HG02981 (cell line): ENCODE data around the gene IMMP2L.
"Not testable (repeated sequence)": the region's sequence is repeated elsewhere in the genome, so short reads cannot be mapped to it uniquely, and the experiment has no call there.

Experiments
- ATAC-seq: cut with Tn5 transposase; IDR thresholded peaks from one replicate; pipeline ENCODE4 v1.9.1; 2021; ENCODE audit warnings: mild to moderate bottlenecking, moderate library complexity; ENCODE audit not compliant: unreplicated experiment

Gene IMMP2L

GRCh38 chr7:111470998-111471397 is 91.3 kb downstream of the IMMP2L start:
- no peak for ATAC-seq

DNA sequence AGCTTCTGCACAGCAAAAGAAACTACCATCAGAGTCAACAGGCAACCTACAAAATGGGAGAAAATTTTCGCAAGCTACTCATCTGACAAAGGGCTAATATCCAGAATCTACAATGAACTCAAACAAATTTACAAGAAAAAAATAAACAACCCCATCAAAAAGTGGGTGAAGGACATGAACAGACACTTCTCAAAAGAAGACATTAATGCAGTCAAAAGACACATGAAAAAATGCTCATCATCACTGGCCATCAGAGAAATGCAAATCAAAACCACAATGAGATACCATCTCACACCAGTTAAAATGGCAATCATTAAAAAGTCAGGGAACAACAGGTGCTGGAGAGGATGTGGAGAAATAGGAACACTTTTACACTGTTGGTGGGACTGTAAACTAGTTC is 92.4 kb downstream of the IMMP2L start:
- ATAC-seq, result not testable (repeated sequence)

GRCh38 chr7:111465774-111466173 is 96.5 kb downstream of the IMMP2L start:
- not testable (repeated sequence) for ATAC-seq

DNA sequence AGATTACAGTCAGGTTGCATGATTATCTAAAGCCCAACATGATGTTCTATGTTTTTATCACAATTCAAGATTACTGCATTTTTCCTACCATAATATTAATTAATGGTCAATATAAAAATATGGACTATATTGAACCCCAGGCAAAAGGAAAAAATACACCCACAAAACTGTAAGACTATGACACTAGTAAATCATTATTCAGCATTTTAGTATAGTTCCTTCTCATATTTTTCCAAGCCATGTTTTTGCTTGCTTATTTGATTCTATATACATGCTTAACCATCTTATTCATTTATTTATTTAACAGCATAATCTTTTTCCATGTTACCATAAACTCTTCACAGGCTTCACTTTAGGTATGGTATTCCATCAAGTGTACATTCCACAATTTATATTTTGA is 101.6 kb downstream of the IMMP2L start:
- ATAC-seq, result no peak

- no peak for ATAC-seq
Observed at GRCh38 chr7:111459757-111460280, 102.5 kb downstream of the IMMP2L start.

GRCh38 chr7:111459065-111459756 is 103.1 kb downstream of the IMMP2L start:
- no peak for ATAC-seq

- not testable (repeated sequence) for ATAC-seq
Observed at GRCh38 chr7:111450705-111451104, 111.6 kb downstream of the IMMP2L start.

GRCh38 chr7:111447502-111447901 is 114.8 kb downstream of the IMMP2L start:
- not testable (repeated sequence) for ATAC-seq

- no peak for ATAC-seq
Observed at GRCh38 chr7:111439977-111440376, 122.3 kb downstream of the IMMP2L start.

DNA sequence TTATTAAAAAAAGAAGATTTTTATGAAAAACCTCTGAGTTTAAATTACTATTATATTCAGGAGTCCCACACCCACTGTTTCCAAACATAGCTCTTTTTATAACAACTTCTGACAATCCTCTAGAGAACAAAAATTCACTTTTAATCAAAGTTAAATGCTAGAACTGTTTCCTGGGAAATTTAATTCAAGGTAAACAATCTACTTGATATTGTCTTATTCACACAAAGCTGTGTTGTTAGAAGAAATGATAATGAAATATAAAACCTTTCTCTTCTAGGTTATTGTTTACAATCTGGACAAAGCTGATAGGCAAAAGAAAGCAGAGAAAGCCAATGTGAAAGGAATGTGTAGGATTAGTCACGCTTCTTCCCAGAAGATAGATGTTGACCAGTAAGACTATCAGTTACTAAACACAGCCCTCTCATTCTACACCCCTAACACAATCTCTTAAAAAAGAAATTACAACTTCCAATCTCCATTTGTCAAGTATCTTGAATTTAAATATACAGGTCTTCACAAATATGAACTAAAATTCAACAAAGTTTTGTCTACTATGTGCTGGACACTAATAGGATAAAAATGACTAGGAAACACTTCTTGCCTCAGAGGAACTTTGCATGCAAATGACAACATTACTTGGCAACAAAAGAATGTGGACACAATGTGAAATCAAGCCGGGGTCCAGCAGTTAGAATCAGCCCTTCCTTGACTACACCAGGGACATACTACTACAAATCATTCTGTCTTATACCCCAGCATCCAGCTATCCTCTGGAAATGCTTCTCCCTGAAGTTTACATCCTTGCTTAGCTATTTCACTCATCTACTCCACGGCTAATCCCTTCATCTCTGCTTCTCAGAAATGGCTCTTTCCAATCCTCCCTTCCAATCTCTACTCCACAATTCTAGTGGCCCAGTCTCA is 123.7 kb downstream of the IMMP2L start:
- no peak for ATAC-seq

DNA sequence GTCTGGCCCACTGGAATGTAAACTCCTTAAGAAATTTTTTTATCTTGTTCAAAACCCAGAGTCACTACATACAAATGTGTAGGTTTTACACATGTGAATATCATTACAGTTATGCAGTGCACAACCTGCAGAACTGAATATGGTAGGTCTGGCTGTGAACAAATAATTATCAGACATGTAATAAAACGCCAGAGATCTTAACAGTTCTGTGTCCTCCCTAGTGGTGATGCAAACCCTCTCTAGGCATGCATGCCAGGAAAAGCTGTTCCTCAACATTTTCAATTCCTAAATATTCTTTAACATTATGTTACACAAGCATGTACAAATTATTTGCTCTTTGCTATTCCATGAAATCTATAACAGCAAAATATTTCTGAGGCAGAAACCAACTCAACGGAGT is 124.6 kb downstream of the IMMP2L start:
- no peak for ATAC-seq

DNA sequence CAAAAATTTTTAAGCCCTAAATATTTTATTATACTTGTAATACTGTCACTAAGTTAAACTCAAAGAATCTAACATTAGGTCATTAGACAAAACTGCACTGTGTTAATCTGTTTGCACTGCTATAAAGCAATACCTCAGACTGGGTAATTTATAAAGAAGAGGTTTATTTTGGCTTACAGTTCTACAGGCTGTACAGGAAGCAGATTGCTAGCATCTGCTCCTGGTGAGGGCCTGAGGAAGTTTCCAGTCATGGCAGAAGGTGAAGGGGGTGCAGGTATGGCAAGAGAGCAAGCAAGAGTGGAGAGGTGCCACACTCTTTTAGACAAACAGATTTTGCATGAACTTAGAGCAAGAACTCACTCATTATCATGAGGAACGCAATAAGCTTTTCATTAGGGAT is 125.7 kb downstream of the IMMP2L start:
- ATAC-seq, result no peak

DNA sequence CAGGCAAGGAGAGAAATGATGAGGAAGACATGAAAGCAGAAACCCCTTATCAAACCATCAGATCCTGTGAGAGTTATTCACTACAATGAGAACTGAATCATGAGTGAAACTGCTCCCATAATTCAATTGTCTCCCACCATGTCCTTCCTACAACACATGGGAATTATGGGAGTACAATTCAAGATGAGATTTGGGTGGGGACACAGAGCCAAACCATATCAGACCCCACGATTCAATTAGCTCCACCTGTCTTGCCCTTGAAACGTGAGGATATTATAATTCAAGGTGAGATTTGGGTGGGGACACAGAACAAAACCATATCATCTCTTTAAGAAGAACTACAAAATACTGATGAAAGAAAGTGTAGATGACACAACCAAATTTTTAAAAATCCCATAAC is 128.9 kb downstream of the IMMP2L start:
- no peak for ATAC-seq

- ATAC-seq, result no peak
Observed at GRCh38 chr7:111429781-111430180, 132.5 kb downstream of the IMMP2L start.

GRCh38 chr7:111424768-111425167 is 137.5 kb downstream of the IMMP2L start:
- ATAC-seq, result no peak

DNA sequence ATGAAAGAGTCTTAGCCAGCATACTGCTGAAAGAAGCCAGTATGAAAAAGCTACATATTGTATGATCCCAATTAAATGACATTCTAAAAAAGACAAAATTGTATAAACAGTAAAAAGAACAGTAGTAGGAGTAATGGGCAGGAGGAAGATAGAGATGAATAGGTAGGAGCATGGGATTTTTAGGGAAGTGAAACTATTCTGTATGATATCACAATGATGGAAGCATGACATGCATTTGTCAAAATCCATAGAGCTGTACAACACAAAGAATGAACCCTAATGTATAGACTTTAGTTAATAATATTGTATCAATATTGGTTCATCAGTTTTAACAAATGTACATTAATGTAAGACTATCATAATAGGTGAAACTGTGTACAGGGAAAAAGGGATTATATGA is 147.9 kb downstream of the IMMP2L start:
- no peak for ATAC-seq

DNA sequence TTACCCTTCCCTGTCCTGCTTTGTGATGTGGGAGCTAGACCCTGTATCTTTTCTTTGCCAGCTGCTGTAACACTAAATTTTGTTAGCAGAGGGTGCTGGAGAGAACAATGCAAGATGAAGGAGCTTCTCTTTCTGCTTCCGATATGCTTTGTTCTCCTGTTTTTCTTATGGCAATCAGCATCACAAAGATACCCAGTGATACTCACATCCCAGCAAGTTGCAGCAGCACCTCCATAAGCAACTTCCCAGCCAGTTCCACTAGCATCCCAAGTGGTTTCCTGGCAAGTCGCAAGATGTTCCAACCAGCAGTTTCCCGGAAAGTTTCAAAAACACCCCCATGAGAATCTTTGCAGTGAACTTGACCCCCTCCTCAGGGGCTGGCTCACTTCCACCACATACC is 148.6 kb downstream of the IMMP2L start:
- ATAC-seq, result no peak

DNA sequence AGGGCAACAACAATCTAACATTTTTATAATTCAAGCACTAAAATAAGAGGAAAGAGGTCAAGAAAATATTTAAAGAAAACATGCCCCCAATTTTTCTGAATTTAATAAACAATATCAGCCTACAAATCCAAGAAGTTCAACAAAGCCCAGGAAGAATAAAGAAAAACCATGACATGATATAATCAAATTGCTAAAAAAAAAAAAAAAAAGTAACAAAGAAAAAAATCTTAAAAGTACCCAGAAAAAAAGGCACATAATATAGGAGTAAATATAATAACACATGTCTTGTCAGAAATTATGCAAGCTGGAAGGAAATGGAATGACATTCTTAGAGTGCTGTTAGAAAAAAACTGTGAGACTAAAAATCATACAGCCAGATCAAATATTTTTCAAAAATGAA is 151.4 kb downstream of the IMMP2L start:
- no peak for ATAC-seq

- ATAC-seq, result no peak
Observed at GRCh38 chr7:111409714-111410422, 152.4 kb downstream of the IMMP2L start.

- no peak for ATAC-seq
Observed at GRCh38 chr7:111408724-111409123, 153.6 kb downstream of the IMMP2L start.

DNA sequence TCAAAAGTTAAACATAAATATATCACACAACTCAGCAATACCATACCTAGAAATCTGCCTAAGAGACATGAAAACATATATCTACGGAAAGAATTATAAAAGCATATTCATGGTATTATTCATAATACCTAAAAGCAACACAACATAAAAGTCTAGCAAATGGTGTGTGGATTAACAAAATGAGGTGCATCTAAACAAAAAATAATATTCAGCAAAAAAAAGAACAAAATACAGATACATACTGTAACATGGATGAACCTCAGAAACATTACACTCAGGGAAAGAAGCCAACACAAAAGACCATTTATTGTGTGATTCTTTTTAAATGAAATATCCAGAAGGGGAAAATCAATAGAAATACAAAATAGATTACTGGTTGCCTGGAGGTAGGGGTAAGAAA is 155.0 kb downstream of the IMMP2L start:
- no peak for ATAC-seq
